Skeletal muscle satellite cell (primary cell): ENCODE data around the gene AQP12A.

Experiments used
- H3K27me3 ChIP-seq: 2 replicates; pipeline ENCODE4 v1.7.0; 2013; ENCODE audit warnings: low read length; ENCODE audit not compliant: control insufficient read depth, insufficient read depth
- H3K36me3 ChIP-seq: 2 replicates; pipeline ENCODE4 v1.7.0; 2013; ENCODE audit warnings: mild to moderate bottlenecking, control low read depth, low read length; ENCODE audit not compliant: insufficient read depth
- H3K4me1 ChIP-seq: 2 replicates; pipeline ENCODE4 v1.7.0; 2013; ENCODE audit warnings: low read length; ENCODE audit not compliant: control insufficient read depth, insufficient read depth
- H3K4me2 ChIP-seq: 2 replicates; pipeline ENCODE4 v1.7.0; 2013; ENCODE audit warnings: mild to moderate bottlenecking, low read length
- H3K4me3 ChIP-seq: 2 replicates; pipeline ENCODE4 v1.7.0; 2013; ENCODE audit warnings: low read length
- H3K9ac ChIP-seq: 2 replicates; pipeline ENCODE4 v1.7.0; 2013; ENCODE audit warnings: mild to moderate bottlenecking, low read depth, low read length, moderate library complexity
- H3K9me3 ChIP-seq: replicated peaks from 2 replicates; pipeline ENCODE4 v1.7.0; 2013; ENCODE audit warnings: mild to moderate bottlenecking, control low read depth, low read length

AQP12A gene

GRCh38 chr2:240722376-240722775 is 30.7 kb downstream of the AQP12A start:
- peaks cover 25% of the 10 kb centered on the region for H3K27me3 ChIP-seq
- H3K36me3 ChIP-seq: no peaks in the 10 kb centered on the region
- H3K4me2 ChIP-seq: no peak overlapping the region
- no peak overlapping the region for H3K4me3 ChIP-seq
- no peaks in the 10 kb centered on the region for H3K9me3 ChIP-seq
- no peaks in the 10 kb centered on the region for H3K4me1 ChIP-seq
- H3K9ac ChIP-seq: no peak overlapping the region

- H3K9ac ChIP-seq: no peak overlapping the region
- H3K9me3 ChIP-seq: no peaks in the 10 kb centered on the region
- H3K4me3 ChIP-seq: no peak overlapping the region
- H3K27me3 ChIP-seq: peaks cover 20% of the 10 kb centered on the region
- H3K4me1 ChIP-seq: no peaks in the 10 kb centered on the region
- no peaks in the 10 kb centered on the region for H3K36me3 ChIP-seq
- no peak overlapping the region for H3K4me2 ChIP-seq
Measured at GRCh38 chr2:240722796-240723735, 31.4 kb downstream of the AQP12A start.

GRCh38 chr2:240723851-240724250 is 32.2 kb downstream of the AQP12A start:
- Histone ChIP-seq H3K9ac (no peak overlapping the region), H3K4me1 (no peaks in the 10 kb centered on the region), H3K9me3 (no peaks in the 10 kb centered on the region), H3K27me3 (peaks cover 18% of the 10 kb centered on the region), H3K4me3 (no peak overlapping the region), H3K4me2 (no peak overlapping the region), H3K36me3 (no peaks in the 10 kb centered on the region)

GRCh38 chr2:240724431-240724830 is 32.8 kb downstream of the AQP12A start:
- Histone ChIP-seq H3K4me2 (no peak overlapping the region), H3K4me1 (no peaks in the 10 kb centered on the region), H3K9ac (no peak overlapping the region), H3K27me3 (peaks cover 22% of the 10 kb centered on the region), H3K4me3 (no peak overlapping the region), H3K36me3 (no peaks in the 10 kb centered on the region), H3K9me3 (no peaks in the 10 kb centered on the region)

GRCh38 chr2:240725266-240725665 is 33.6 kb downstream of the AQP12A start:
- Histone ChIP-seq H3K4me3 (no peak overlapping the region), H3K4me2 (no peak overlapping the region), H3K9ac (no peak overlapping the region), H3K4me1 (no peaks in the 10 kb centered on the region), H3K27me3 (peaks cover 30% of the 10 kb centered on the region), H3K9me3 (no peaks in the 10 kb centered on the region), H3K36me3 (no peaks in the 10 kb centered on the region)

GRCh38 chr2:240725671-240726070 is 34.0 kb downstream of the AQP12A start:
- no peak overlapping the region for H3K4me3 ChIP-seq
- no peak overlapping the region for H3K4me2 ChIP-seq
- H3K27me3 ChIP-seq: peaks cover 34% of the 10 kb centered on the region
- no peak overlapping the region for H3K9ac ChIP-seq
- no peaks in the 10 kb centered on the region for H3K4me1 ChIP-seq
- no peaks in the 10 kb centered on the region for H3K9me3 ChIP-seq
- H3K36me3 ChIP-seq: no peaks in the 10 kb centered on the region

- H3K9ac ChIP-seq: no peak overlapping the region
- peaks cover 9% of the 10 kb centered on the region for H3K4me1 ChIP-seq
Measured at GRCh38 chr2:240726876-240727275, 35.2 kb downstream of the AQP12A start.

GRCh38 chr2:240727439-240727838 is 35.8 kb downstream of the AQP12A start:
- peaks cover 38% of the 10 kb centered on the region for H3K27me3 ChIP-seq
- no peak overlapping the region for H3K4me2 ChIP-seq
- no peaks in the 10 kb centered on the region for H3K36me3 ChIP-seq
- H3K9me3 ChIP-seq: no peaks in the 10 kb centered on the region
- no peak overlapping the region for H3K9ac ChIP-seq
- no peak overlapping the region for H3K4me3 ChIP-seq
- peaks cover 9% of the 10 kb centered on the region for H3K4me1 ChIP-seq

More at GRCh38 chr2:240726876-240727275, 35.2 kb downstream of the AQP12A start:
- Histone ChIP-seq H3K36me3 (no peaks in the 10 kb centered on the region), H3K9me3 (no peaks in the 10 kb centered on the region), H3K4me2 (no peak overlapping the region), H3K4me3 (no peak overlapping the region), H3K27me3 (peaks cover 38% of the 10 kb centered on the region)

- Histone ChIP-seq H3K4me1 (peaks cover 9% of the 10 kb centered on the region), H3K4me2 (no peak overlapping the region), H3K36me3 (no peaks in the 10 kb centered on the region), H3K9me3 (no peaks in the 10 kb centered on the region), H3K27me3 (peaks cover 38% of the 10 kb centered on the region), H3K4me3 (no peak overlapping the region), H3K9ac (no peak overlapping the region)
Measured at GRCh38 chr2:240727913-240728312, 36.2 kb downstream of the AQP12A start.

GRCh38 chr2:240728361-240728760 is 36.7 kb downstream of the AQP12A start:
- Histone ChIP-seq H3K27me3 (peaks cover 42% of the 10 kb centered on the region), H3K36me3 (no peaks in the 10 kb centered on the region), H3K4me3 (no peak overlapping the region), H3K4me2 (no peak overlapping the region), H3K9ac (no peak overlapping the region), H3K9me3 (no peaks in the 10 kb centered on the region), H3K4me1 (peaks cover 9% of the 10 kb centered on the region)

- H3K9me3 ChIP-seq: no peaks in the 10 kb centered on the region
Measured at GRCh38 chr2:240728827-240729226, 37.2 kb downstream of the AQP12A start.

More at GRCh38 chr2:240728827-240729226, 37.2 kb downstream of the AQP12A start:
- Histone ChIP-seq H3K9ac (no peak overlapping the region), H3K36me3 (no peaks in the 10 kb centered on the region), H3K4me1 (peaks cover 9% of the 10 kb centered on the region), H3K27me3 (peaks cover 47% of the 10 kb centered on the region), H3K4me2 (no peak overlapping the region), H3K4me3 (no peak overlapping the region)
